HCT116 (cell line): Measurements from ENCODE around the gene ANO2.

Experiments used
- SP1 ChIP-seq: IDR thresholded peaks from 2 replicates; pipeline ENCODE4 v1.6.1; 2012; ENCODE audit warnings: low read depth
- TF ChIP-seq, protein P1 (sequence below), 3 experiments: fragments of 200-600 bp in 1 of 3; sonication (generic) in 1 of 3; IDR thresholded peaks in 2 of 3; conservative IDR thresholded peaks in 1 of 3; 2 replicates each; pipeline ENCODE4 v1.5.1; 2012 to 2017; ENCODE audit warnings: low read depth in 2 of 3, low read length in 2 of 3, antibody characterized with exemption in 1 of 3, borderline replicate concordance in 1 of 3, control low read depth in 1 of 3, mild to moderate bottlenecking in 1 of 3, mixed read lengths in 1 of 3, mixed run types in 1 of 3, moderate library complexity in 1 of 3; ENCODE audit not compliant: insufficient read depth in 1 of 3

GRCh38 chr12:5560265-5560664, 384.8 kb downstream of the ANO2 start:
- no peak for TF ChIP-seq SP1
- TF ChIP-seq, protein P1, sequence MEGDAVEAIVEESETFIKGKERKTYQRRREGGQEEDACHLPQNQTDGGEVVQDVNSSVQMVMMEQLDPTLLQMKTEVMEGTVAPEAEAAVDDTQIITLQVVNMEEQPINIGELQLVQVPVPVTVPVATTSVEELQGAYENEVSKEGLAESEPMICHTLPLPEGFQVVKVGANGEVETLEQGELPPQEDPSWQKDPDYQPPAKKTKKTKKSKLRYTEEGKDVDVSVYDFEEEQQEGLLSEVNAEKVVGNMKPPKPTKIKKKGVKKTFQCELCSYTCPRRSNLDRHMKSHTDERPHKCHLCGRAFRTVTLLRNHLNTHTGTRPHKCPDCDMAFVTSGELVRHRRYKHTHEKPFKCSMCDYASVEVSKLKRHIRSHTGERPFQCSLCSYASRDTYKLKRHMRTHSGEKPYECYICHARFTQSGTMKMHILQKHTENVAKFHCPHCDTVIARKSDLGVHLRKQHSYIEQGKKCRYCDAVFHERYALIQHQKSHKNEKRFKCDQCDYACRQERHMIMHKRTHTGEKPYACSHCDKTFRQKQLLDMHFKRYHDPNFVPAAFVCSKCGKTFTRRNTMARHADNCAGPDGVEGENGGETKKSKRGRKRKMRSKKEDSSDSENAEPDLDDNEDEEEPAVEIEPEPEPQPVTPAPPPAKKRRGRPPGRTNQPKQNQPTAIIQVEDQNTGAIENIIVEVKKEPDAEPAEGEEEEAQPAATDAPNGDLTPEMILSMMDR (IDR thresholded peaks at IDR 0.05 in 2 of 3, conservative IDR thresholded peaks at IDR 0.05 in 1 of 3; ENCODE audit: borderline replicate concordance in 1 of 3, insufficient read depth in 1 of 3, low read depth in 2 of 3, low read length in 2 of 3) = no peak
